ENCODE measurements around the gene KIF26B. TPM values are rescaled to one million over a fixed set of nuclear protein-coding genes. Genes with fewer than 3 reads are reported as not detected.

KIF26B gene
- total RNA-seq, 2 donors from 2014 or later = not detected

- Mint-ChIP-seq H3K27me3 (peaks cover 0 to 8% of the 10 kb centered on the region in 2 donors), H3K4me3 (no peak overlapping the region), H3K9me3 (no peaks in the 10 kb centered on the region), H3K36me3 (no peaks in the 10 kb centered on the region), H3K4me1 (ENCODE audit: low read depth in 2 of 2) (peaks cover 0 to 6% of the 10 kb centered on the region in 2 donors), H3K27ac (no peak overlapping the region)
- DNase-seq (ENCODE audit: low spot score) (no peak), ATAC-seq (no peak)
These were observed 290.2 kb downstream of the KIF26B start for GRCh38 chr1:245444945-245445344.

GRCh38 chr1:245448531-245448930, 293.7 kb downstream of the KIF26B start:
- Mint-ChIP-seq H3K27ac (no peak overlapping the region), H3K27me3 (peaks cover 6 to 7% of the 10 kb centered on the region in 2 donors), H3K36me3 (no peaks in the 10 kb centered on the region), H3K4me3 (no peak overlapping the region), H3K9me3 (no peaks in the 10 kb centered on the region), H3K4me1 (ENCODE audit: low read depth in 2 of 2) (no peaks in the 10 kb centered on the region)
- no peak for DNase-seq (ENCODE audit: low spot score)
- ATAC-seq = no peak

GRCh38 chr1:245448975-245449431, 294.2 kb downstream of the KIF26B start:
- Mint-ChIP-seq H3K4me3 (no peak overlapping the region), H3K36me3 (no peaks in the 10 kb centered on the region), H3K9me3 (no peaks in the 10 kb centered on the region)

GRCh38 chr1:245453541-245453940, 298.8 kb downstream of the KIF26B start:
- peaks cover 3 to 7% of the 10 kb centered on the region in 2 donors for H3K27me3 Mint-ChIP-seq
- no peak overlapping the region for H3K4me3 Mint-ChIP-seq

More at GRCh38 chr1:245448975-245449431, 294.2 kb downstream of the KIF26B start:
- DNase-seq (ENCODE audit: low spot score) (no peak), ATAC-seq (no peak)
- H3K27me3 Mint-ChIP-seq = peaks cover 6 to 7% of the 10 kb centered on the region in 2 donors
- H3K27ac Mint-ChIP-seq = no peak overlapping the region
- H3K4me1 Mint-ChIP-seq (ENCODE audit: low read depth in 2 of 2) = no peaks in the 10 kb centered on the region

GRCh38 chr1:245454051-245454450, 299.3 kb downstream of the KIF26B start:
- DNase-seq (ENCODE audit: low spot score) (no peak), ATAC-seq (no peak)
- H3K27ac Mint-ChIP-seq = no peak overlapping the region
- H3K4me3 Mint-ChIP-seq = no peak overlapping the region
- no peaks in the 10 kb centered on the region for H3K4me1 Mint-ChIP-seq (ENCODE audit: low read depth in 2 of 2)
- peaks cover 3 to 7% of the 10 kb centered on the region in 2 donors for H3K27me3 Mint-ChIP-seq
- no peaks in the 10 kb centered on the region for H3K9me3 Mint-ChIP-seq
- H3K36me3 Mint-ChIP-seq = no peaks in the 10 kb centered on the region

More at GRCh38 chr1:245453541-245453940, 298.8 kb downstream of the KIF26B start:
- Mint-ChIP-seq H3K9me3 (no peaks in the 10 kb centered on the region), H3K36me3 (no peaks in the 10 kb centered on the region), H3K27ac (no peak overlapping the region), H3K4me1 (ENCODE audit: low read depth in 2 of 2) (no peaks in the 10 kb centered on the region)
- ATAC-seq = no peak
- DNase-seq (ENCODE audit: low spot score) = no peak

- Mint-ChIP-seq H3K27me3 (peaks cover 0 to 6% of the 10 kb centered on the region in 2 donors), H3K4me3 (no peak overlapping the region), H3K27ac (no peak overlapping the region), H3K36me3 (no peaks in the 10 kb centered on the region), H3K4me1 (ENCODE audit: low read depth in 2 of 2) (no peaks in the 10 kb centered on the region), H3K9me3 (no peaks in the 10 kb centered on the region)
- no peak for ATAC-seq
- DNase-seq (ENCODE audit: low spot score) = no peak
These were observed 302.8 kb downstream of the KIF26B start for GRCh38 chr1:245457562-245457961.

GRCh38 chr1:245458234-245458633, 303.4 kb downstream of the KIF26B start:
- no peaks in the 10 kb centered on the region for H3K36me3 Mint-ChIP-seq
- H3K9me3 Mint-ChIP-seq = no peaks in the 10 kb centered on the region
- no peak for DNase-seq (ENCODE audit: low spot score)
- no peak for ATAC-seq
- no peak overlapping the region for H3K4me3 Mint-ChIP-seq
- H3K27me3 Mint-ChIP-seq = peaks cover 0 to 6% of the 10 kb centered on the region in 2 donors
- H3K4me1 Mint-ChIP-seq (ENCODE audit: low read depth in 2 of 2) = no peaks in the 10 kb centered on the region
- no peak overlapping the region for H3K27ac Mint-ChIP-seq

- H3K36me3 Mint-ChIP-seq = no peaks in the 10 kb centered on the region
- H3K4me1 Mint-ChIP-seq (ENCODE audit: low read depth in 2 of 2) = no peaks in the 10 kb centered on the region
- H3K27me3 Mint-ChIP-seq = peaks cover 0 to 6% of the 10 kb centered on the region in 2 donors
- no peak overlapping the region for H3K4me3 Mint-ChIP-seq
- no peaks in the 10 kb centered on the region for H3K9me3 Mint-ChIP-seq
- no peak for ATAC-seq
- DNase-seq (ENCODE audit: low spot score) = no peak
- no peak overlapping the region for H3K27ac Mint-ChIP-seq
These were observed 304.0 kb downstream of the KIF26B start for GRCh38 chr1:245458761-245459174.

- Mint-ChIP-seq H3K4me1 (ENCODE audit: low read depth in 2 of 2) (no peaks in the 10 kb centered on the region), H3K36me3 (no peaks in the 10 kb centered on the region), H3K9me3 (no peaks in the 10 kb centered on the region), H3K4me3 (no peak overlapping the region), H3K27me3 (peaks cover 0 to 6% of the 10 kb centered on the region in 2 donors), H3K27ac (no peak overlapping the region)
- ATAC-seq (no peak), DNase-seq (ENCODE audit: low spot score) (no peak)
These were observed 304.8 kb downstream of the KIF26B start for GRCh38 chr1:245459621-245460020.

- Mint-ChIP-seq H3K27me3 (peaks cover 0 to 6% of the 10 kb centered on the region in 2 donors), H3K4me1 (ENCODE audit: low read depth in 2 of 2) (no peaks in the 10 kb centered on the region), H3K9me3 (no peaks in the 10 kb centered on the region), H3K36me3 (no peaks in the 10 kb centered on the region), H3K4me3 (no peak overlapping the region), H3K27ac (no peak overlapping the region)
- no peak for ATAC-seq
- no peak for DNase-seq (ENCODE audit: low spot score)
These were observed 306.9 kb downstream of the KIF26B start for GRCh38 chr1:245461681-245462080.

- no peak overlapping the region for H3K4me3 Mint-ChIP-seq
- no peaks in the 10 kb centered on the region for H3K9me3 Mint-ChIP-seq
- DNase-seq (ENCODE audit: low spot score) (no peak), ATAC-seq (no peak)
- peaks cover 0 to 6% of the 10 kb centered on the region in 2 donors for H3K27me3 Mint-ChIP-seq
- H3K4me1 Mint-ChIP-seq (ENCODE audit: low read depth in 2 of 2) = no peaks in the 10 kb centered on the region
- H3K27ac Mint-ChIP-seq = no peak overlapping the region
- no peaks in the 10 kb centered on the region for H3K36me3 Mint-ChIP-seq
These were observed 307.4 kb downstream of the KIF26B start for GRCh38 chr1:245462161-245462560.

- ATAC-seq = no peak
- no peak for DNase-seq (ENCODE audit: low spot score)
- Mint-ChIP-seq H3K27ac (no peak overlapping the region), H3K36me3 (no peaks in the 10 kb centered on the region), H3K4me3 (no peak overlapping the region), H3K9me3 (no peaks in the 10 kb centered on the region), H3K27me3 (peaks cover 0 to 6% of the 10 kb centered on the region in 2 donors), H3K4me1 (ENCODE audit: low read depth in 2 of 2) (no peaks in the 10 kb centered on the region)
These were observed 308.8 kb downstream of the KIF26B start for GRCh38 chr1:245463392-245464165.

- Mint-ChIP-seq H3K4me3 (no peak overlapping the region), H3K9me3 (no peaks in the 10 kb centered on the region), H3K4me1 (ENCODE audit: low read depth in 2 of 2) (no peaks in the 10 kb centered on the region), H3K27ac (no peak overlapping the region), H3K36me3 (no peaks in the 10 kb centered on the region), H3K27me3 (peaks cover 0 to 6% of the 10 kb centered on the region in 2 donors)
- ATAC-seq = peak; percentile 51 to 66
- no peak for DNase-seq (ENCODE audit: low spot score)
These were observed 309.5 kb downstream of the KIF26B start for GRCh38 chr1:245464290-245464689.

- ATAC-seq (no peak), DNase-seq (ENCODE audit: low spot score) (no peak)
- no peaks in the 10 kb centered on the region for H3K4me1 Mint-ChIP-seq (ENCODE audit: low read depth in 2 of 2)
- H3K36me3 Mint-ChIP-seq = no peaks in the 10 kb centered on the region
- peaks cover 2 to 13% of the 10 kb centered on the region in 2 donors for H3K27me3 Mint-ChIP-seq
- H3K9me3 Mint-ChIP-seq = no peaks in the 10 kb centered on the region
- no peak overlapping the region for H3K4me3 Mint-ChIP-seq
- no peak overlapping the region for H3K27ac Mint-ChIP-seq
These were observed 310.9 kb downstream of the KIF26B start for GRCh38 chr1:245465666-245466065.
